ENCODE measurements around the gene TENT4B.
"Not testable (repeated sequence)": the region's sequence is repeated elsewhere in the genome, so short reads cannot be mapped to it uniquely, and the experiment has no call there.

TENT4B gene

DNA sequence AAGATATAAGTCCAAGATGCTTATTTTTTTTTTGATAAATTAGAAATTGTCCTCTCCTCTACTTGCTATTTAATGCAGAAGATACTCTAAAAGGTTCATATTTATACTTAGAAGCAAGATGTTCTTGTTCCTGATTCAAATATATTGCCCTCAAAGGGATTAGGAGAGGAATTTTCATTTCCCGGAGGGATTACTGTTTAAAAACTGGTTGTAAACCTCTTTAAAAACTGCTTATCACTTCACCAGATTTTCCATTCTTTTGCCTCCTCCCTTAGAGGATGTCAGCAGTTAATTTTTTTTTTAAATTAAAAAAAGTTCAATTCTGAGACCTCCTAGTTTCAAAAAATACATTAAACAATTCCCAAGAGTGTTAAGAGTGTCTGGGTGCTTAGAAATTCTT, 2.8 kb downstream of the TENT4B start:
- no peak for DNase-seq

DNA sequence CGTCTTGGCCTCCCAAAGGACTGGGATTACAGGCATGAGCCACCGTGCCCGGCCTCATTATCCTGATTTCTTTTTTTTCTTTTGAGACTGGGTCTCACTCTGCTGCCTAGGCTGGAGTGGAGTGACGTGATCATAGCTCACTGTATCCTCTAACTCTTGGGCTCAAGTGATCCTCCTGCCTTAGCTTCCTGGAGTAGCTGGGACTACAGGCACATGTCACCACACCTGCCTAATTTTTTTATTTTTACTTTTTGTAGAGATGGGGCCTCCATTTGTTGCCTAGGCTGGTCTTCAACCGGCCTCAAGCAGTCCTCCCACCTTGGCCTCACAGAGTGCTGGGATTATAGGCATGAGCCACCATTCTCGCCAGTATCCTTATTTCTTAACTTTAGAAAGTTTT, 3.5 kb downstream of the TENT4B start:
- DNase-seq = no peak

DNA sequence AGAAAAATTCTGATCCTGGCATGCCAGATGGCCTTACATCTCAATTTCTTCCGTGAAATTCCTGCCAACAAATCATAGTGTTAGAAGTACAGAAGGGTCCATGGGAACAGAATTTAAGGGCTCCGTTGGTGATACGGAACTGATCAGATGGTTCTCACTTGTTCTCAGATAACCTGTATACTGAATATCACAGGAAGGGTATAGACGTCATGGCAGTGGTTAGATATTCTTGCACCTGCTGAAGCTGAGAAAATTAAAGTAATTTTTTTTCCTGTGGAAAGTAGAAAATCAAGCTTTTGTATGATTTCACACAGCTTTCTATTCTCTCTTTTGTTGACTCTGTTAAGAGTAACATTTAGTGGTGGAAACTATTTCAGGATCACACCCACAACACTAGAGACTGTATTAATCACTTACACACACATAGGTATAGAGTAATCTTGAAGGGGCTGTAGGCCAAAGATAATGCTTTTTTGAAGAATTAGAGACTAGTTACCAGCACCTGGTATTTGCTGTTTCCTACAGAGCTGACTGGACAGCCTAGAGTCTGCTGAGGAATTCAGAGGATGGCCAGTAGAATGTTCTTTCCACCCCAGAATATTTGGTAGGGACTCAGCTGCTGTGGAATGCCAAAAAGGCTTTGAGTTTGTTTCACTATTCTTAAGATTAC, 7.5 kb downstream of the TENT4B start:
- DNase-seq = no peak

DNA sequence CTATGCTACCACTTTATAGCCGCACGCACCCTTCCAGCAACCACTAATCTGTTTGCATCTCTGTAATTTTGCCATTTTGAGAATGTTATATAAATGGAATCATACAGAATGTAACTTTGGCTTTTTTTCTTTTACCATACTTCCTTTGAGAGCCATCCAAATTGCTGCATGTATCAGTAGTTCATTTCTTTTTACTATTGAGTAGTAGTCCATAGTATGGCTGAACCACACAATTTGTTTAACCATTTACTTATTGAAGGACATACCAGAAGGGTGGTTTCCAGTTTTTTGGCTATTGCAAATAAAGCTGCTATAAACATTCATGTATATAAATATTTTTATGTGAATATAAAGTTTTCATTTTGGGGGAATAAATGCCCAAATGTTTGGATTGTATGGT, 8.8 kb downstream of the TENT4B start:
- DNase-seq = no peak

DNA sequence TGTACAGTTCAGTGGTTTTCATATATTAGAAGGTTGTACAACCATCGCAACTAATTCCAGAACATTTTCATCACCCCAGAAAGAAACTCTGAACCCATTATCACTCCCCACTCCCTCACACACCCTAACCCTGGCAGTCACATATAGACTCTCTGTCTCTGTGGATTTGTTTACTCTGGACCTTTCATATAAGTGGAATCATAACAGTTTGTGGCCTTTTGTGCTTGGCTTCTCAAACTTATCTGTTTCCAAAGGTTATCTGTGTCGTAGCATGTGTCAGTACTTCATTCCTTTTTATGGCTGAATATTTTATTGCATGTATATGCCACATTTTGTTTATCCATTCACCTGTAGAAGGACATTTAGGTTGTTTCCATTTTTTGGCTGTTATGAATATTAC, 12.4 kb downstream of the TENT4B start:
- no peak for DNase-seq

DNA sequence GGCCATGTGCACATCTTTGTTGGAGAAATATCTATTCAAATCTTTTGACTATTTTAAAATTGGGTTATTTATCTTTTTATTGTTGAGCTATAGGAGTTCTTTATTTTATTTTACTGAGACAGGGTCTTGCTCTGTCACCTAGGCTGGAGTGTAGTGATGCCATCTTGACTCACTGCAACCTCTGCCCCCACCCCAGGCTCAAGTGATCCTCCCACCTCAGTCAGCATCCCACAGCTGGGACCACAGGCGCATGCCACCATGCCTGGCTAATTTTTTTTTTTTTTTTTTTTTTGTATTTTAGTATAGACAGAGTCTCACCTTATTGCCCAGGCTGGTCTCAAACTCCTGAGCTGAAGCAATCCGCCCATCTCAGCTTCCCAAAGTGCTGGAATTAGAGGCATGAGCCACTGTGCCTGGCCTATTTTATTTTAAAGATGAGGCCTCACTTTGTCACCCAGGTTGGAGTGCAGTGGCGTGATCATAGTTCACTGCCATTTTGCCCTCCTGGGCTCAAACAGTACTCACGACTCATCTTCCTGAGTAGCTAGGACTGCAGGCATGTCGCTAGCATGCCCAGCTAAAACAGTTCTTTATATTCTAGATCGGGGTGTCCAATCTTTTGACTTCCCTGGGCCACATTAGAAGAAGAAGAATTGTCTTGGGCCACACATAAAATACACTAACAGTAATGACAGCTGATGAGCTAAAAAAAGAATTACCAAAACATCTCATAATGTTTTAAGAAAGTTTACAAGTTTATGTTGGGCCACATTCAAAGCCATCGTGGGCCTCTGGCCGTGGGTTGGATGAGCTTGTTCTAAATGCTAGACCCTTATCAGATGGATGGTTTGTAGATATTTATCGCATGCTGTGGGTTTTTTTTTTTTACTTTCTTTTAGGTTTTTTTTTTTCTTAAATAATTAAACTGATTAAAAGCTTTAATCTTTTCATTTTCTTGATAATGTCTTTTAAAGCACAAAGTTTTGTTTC, 13.7 kb downstream of the TENT4B start:
- DNase-seq = no peak

DNA sequence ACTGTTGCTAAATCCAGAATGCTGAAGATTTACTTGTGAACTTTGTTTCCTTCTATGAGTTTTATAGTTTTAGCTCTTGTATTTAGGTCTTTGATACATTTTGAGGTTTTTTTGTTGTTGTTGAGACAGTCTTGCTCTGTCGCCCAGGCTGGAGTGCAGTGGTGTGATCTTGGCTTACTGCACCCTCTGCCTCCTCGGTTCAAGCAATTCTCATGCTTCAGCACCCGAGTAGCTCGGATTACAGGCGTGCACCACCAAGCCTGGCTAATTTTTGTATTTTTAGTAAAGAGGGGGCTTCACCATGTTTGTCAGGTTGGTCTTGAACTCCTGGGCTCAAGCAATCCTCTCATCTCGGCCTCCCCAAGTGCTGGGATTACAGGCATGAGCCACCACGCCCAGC, 14.4 kb downstream of the TENT4B start:
- DNase-seq = no peak

DNA sequence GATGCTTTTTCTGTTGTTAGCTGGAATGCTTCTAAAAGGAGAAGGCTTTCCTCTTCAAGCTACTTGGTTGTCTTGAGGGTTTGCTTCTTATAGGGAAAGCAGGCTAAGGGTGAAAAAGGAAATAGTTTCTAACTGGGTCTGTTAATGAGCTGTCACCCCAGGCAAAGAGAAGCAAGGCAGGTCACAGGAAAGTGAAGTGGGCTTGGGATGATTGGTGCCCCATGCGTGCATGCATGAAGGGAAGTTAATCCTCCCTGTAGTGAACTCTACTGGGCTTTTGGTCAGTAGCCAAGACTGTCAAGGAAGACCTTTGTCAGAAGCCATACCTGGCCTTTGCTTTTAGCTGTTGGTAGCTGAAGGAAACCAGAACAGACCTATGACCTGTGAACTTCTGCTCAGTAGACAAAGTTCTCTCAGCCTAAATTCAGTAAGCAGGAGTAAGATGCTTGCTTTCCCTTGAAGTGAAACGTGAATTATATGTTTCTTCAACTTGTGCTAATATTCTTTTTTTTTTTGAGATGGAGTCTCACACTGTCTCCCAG, 16.5 kb downstream of the TENT4B start:
- DNase-seq = no peak

DNA sequence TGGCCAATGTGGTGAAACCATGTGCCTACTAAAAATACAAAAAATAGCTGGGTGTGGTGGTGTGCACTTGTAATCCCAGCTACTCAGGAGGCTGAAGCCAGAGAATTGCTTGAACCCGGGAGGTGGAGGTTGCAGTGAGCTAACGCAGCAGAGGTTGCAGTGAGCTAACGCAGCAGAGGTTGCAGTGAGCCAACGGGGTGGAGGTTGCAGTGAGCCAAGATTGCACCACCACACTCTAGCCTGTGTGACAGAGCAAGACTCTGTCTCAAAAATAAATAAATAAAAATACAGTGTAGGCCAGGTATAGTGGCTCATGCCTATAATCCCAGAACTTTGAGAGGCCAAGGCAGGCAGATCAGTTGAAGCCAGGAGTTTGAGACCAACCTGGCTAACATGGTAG, 18.7 kb downstream of the TENT4B start:
- not testable (repeated sequence) for DNase-seq

DNA sequence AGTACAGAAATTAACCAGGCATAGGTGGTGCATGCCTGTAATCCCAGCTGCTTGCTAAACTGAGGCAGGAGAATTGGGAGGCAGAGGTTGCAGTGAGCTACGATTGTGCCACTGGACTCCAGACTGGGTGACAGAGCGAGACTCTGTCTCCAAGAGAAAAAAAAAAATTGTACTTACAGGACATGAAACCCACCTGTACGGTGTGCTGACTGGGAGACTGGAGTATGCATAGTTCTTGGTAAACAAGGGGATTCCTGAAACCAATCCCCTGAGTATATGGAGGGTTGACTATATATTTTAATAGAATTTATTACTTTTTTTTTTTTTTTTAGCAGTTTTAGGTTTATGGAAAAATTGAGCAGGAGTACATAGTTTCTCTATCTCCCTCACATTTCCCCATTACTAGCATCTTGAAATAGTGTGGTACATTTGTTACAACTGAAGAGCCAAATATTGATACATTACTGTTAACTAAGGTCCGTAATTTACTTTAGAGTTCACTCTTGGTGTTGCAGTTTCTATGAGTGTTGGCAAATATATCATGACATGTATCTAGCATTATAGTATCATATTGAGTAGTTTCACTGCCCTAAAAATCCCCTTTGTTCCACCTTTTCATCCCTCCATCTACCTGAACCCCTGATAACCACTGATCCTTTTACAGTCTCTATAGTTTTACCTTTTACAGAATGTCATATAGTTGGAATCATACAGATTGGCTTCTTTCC, 19.3 kb downstream of the TENT4B start:
- DNase-seq = no peak

DNA sequence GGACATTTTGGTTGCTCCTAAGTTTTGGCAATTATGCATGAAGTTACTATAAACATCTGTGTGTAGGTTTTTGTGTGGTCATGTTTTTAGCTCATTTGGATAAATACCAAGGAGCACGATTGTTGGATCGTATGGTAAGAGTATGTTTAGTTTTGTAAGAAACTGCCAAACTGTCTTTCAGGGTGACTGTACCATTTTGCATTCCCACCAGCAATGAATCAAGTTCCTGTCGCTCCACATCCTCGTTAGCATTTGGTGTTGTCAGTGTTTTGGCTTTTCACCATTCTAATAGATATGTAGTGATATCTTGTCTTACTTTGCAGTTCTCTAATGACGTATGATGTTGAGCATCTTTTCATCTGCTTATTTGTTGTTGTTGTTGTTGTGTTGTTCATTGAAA, 20.2 kb downstream of the TENT4B start:
- DNase-seq = no peak

DNA sequence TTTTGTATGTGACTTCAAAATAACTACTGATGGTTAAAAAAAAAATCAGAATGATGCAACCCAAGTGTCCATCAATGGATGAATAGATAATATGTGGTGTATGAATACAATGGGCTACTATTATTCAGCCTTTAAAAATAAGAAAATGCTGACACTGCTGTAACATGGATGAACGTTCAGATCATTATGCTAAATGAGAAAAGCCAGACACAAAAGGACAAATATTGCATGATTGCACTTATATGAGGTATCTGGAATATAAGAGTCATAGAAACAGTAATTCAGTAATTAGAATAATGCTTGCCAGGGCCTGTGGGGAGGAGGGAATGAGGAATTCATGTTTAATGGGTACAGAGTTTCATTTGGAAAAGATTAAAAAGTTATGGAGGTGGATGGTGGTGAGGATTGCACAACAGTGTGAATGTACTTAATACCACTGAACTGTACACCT, 25.4 kb downstream of the TENT4B start:
- no peak for DNase-seq

DNA sequence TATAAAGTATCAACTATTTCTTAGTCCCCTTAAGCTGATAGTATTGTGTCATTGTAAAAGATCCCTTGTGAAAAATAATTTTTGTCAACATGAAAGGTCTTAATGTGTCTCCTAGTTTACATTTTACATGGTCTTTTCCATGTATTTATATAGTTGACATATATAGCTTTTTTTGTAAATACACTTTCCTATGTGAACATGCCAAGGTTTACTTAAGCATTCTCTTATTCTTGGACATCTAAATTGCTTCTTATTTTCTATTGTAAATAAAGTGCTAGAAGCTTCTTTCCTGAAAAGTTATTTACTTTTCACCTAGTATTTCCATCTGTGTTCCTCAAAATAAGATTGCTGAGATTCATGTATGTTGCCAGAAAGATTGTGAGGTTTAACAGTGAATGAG, 29.3 kb downstream of the TENT4B start:
- DNase-seq = no peak

DNA sequence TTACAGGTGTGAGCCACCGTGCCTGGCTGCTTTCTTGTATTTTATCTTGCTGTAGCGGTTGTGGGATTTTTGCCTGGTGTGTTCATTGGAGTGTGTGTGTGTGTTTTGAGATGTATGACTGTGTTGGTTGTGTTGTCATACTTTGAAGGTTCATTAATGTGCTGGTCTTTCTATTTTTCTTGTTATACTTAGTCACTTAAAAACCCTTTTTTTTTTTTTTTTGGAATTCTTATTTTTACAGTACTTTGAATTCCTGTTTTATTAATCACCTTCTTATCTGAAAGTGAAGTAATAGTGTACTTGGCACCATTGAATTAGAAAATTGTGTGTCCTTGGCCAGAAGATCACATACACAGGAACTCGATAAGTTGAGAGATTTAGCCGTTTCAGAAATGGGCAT, 30.2 kb downstream of the TENT4B start:
- no peak for DNase-seq

DNA sequence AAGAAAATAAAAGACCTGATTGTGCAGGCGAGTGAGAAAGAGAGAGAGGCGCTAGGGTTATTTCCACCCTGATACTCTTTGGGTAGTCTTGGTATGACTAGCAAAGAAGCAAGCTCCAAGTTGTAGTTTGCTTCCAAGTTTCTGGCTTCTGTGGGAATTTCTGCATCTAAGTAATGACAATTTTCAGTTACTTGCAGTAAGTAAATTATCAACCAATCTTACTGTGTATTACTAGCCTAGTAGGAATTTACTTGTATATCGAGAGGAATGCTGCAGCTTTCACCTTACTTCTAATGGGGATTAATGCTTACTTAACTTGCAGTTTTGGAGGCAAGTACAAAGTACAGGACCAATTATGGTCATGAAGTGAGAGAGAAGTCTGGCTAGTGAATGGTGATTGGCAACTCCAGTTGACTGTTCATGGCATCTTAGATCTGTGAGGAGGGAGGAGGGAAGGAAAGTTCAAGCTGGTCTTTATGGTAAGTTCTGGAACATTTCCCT, 31.9 kb downstream of the TENT4B start:
- no peak for DNase-seq

DNA sequence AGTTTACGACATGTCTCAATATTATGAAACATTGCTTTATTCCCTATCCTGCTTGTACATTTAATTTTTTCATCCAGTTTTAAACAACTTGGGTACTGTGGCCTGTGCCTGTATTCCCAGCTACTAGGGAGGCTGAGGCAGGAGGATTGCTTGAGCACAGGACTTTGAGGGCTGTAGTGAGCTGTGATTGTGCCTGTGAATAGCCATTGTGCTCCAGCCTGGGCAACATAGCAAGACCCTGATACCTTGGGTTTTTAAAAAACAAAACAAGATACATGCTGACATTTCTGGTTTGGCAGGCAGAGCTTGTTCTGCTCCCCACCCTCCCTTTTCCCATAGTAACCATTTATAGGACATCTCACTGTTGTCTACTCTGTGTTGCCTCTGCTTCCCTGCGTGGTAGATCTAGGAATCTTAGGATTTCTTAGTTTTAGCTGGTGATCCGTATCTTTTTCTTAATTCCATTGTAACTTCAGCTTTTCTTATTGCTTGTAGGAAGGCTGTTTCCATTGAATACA, 35.6 kb downstream of the TENT4B start:
- DNase-seq = no peak

DNA sequence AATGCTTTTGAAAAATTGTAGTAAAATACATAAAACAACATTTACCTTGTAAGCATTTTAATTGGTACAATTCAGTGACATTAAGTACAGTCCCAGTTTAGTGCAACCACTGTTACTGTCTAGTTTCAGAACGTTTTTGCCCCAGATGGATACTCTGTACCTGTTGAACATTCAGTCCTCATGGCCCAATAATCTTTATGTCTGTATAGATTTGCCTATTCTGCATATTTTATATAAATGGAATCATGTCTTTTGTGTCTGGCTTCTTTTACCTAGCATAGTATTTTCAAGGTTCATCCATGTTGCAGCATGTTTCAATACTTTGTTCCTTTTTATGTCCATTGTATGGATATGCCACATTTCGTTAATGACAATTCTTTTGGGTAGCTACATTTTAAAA, 37.2 kb downstream of the TENT4B start:
- no peak for DNase-seq

DNA sequence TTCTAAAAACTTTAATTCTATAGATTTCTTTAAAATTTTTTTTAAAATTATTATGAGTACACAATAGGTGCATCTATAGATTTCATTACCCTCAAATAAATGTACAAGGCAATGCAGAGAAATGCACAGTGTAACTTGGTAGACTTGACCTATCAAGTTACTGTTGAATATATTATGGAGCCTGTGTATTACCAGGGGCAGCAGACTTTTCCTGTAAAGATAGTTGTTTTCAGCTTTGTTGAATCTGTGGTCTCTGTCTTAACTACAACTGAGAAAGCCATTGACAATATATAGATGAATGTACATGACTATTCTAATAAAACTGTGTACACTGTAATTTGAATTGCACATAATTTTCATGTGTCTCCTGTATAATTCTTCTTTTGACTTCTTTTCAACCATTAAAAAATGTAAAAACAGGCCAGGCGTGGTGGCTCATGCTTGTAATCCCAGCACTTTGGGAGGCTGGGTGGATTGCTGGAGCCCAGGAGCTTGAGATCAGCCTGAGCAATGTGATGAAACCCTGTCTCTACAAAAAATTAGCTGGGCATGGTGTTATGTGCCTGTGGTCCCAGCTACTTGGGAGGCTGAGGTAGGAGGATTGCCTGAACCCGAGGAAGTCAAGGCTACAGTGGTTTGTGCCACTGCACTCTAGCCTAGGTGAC, 39.4 kb downstream of the TENT4B start:
- no peak for DNase-seq

DNA sequence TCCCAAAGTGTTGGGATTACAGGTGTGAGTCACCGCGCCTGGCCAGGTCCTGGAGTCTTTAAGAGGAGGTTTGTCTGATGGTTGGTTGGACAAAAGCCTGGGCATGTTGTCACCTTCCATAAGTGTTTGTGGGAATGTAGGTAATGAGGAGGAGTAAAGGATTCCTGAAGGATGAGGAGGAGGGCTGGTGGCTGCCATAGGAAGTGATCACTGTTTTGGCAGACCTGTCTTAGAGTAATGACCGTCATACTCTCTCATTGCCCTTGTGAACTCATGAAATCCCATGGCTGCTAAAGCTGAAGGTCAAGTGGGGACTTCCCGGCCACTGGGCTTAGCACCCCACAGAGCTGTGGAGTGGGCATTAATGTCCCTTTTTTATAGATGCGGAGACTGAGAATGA, 40.5 kb downstream of the TENT4B start:
- no peak for DNase-seq

DNA sequence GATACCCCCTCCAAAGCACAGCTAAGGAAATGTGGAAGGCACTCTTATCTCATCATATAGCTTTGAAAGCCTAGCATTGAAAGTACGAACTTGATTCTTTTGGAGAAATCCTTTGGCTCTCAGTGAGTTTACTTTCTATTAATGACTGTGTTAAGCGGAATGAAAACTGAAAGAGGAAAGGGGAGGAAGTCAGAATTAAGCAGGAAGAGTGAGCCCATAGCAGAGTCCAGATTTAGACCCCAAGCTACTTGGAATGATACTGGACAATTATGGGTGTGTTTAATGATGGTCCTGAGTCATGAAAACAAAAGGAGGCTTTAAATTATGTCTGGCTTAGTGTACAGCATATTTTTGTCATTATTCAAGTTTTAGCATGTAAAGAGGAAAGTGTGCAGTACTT, 42.2 kb downstream of the TENT4B start:
- no peak for DNase-seq

DNA sequence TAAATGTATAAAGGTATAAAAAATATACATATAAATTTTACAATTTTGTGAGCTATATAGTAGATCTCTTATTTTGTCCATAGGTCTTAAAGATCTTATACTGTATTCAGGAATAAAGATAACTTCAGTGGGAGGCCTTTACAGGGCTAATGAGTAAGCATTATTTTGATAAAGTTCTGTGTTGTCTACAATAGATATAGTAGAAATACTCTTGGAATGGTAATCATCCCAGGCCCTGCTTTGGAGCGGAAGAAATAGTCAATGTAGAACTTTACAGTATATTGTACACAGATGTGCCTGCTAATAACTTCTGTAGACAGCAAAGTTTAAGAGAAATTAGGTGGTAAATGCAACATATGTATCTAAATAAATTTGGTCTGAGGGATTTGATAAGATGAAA, 42.6 kb downstream of the TENT4B start:
- no peak for DNase-seq

DNA sequence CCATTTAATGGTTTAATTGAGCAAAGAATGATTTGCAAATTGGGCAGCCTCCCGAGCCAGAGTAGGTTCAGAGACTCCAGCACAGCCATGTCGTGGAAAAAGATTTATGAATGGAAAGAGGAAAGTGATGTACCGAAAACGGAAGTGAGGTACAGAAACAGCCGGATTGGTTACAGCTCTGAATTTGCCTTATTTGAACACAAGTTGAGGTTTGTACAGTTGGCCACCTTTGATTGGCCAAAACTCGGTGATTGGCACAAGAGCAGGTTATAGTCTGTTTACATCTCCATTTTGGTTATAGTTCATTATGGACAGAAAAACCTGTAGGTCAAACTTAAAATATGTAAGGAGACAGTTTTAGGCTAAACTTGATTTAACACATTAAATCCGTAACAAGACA, 44.5 kb downstream of the TENT4B start:
- no peak for DNase-seq

Data from T-helper 1 cell (primary cell).